HG03521 (cell line): ENCODE results near the gene TMEM178B.
"Not testable (repeated sequence)": the region's sequence is repeated elsewhere in the genome, so short reads cannot be mapped to it uniquely, and the experiment has no call there.

Source experiments
- ATAC-seq: cut with Tn5 transposase; IDR thresholded peaks from one replicate; pipeline ENCODE4 v1.9.1; 2021; ENCODE audit warnings: mild to moderate bottlenecking, moderate library complexity; ENCODE audit not compliant: unreplicated experiment

Gene TMEM178B

GRCh38 chr7:141370650-141371049 is 296.8 kb downstream of the TMEM178B start:
- ATAC-seq, result no peak

DNA sequence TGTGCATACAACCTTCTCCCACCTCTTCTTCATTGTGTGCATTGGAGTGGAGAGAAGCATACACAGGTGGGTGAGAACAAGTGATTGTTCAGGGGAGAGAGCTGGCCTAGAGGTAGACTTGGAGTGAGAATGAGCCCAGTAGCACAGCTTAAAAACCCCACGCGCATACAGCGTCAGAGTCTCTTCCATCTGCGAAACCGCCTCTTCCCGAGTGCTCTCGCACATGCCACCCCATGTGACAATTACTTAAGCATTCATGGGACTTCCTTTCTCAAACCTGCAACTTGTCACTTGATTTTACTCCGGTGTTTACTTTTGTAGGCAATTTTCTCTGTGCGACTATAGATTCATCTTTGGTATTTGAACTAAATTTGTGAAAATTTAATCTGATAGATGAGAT is 300.6 kb downstream of the TMEM178B start:
- no peak for ATAC-seq

GRCh38 chr7:141375442-141375841 is 301.6 kb downstream of the TMEM178B start:
- ATAC-seq, result no peak

- ATAC-seq, result no peak
Measured at GRCh38 chr7:141377906-141378305, 304.0 kb downstream of the TMEM178B start.

DNA sequence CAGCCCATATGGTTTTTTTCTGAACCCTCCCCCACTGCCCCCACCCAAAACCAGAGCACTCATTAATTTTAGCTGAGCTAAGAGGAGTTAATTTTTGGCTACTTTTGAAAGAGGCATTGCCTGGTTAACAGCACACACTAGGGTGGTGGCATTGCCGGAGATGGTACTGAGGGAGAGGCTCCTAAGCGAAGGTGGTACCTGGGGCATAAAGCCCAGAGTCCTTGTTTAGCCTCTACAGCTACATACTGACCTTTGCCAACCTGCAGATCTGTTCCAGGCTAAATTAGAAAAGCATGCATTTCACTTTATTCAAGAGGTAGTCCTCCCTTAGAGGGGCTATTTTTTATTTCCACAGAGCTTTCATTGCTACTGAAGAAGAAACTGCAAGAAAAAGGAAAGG is 304.5 kb downstream of the TMEM178B start:
- ATAC-seq, result no peak

DNA sequence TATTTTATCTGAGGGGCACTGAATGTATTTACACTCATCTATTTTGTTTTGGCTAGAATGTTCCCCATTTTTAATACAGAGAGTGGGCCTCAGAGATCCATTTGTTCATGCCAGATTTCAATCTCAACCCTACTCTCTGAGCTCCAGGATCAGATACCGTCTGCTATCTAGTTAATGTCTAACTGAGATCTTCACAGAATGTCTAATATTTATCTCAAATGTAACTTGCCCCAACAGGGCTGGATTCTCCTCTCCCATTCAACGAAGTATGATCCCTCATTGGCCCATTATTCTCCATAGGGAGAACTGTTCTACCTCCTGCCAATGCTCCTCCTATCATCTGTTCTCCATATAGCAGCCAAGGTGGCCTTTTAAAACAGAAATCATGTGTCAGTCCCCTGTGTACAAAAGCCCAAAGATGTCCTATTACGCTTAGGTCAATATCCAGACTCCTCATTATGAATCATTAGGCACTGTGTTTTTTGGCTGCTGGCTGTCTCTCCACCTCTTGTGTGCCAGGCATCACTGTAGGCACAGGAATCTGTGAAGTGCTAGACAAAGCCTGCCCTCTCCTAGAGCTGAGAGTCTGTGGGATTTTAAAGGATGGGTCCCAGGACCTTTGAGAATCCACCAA is 308.0 kb downstream of the TMEM178B start:
- no peak for ATAC-seq

DNA sequence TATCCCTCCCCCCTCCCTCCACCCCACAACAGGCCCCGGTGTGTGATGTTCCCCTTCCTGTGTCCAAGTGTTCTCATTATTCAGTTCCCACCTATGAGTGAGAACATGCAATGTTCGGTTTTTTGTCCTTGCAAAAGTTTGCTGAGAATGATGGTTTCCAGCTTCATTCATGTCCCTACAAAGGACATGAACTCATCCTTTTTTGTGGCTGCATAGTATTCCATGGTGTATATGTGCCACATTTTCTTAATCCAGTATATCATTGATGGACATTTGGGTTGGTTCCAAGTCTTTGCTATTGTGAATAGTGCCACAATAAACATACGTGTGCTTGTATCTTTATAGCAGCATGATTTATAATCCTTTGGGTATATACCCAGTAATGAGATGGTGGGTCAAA is 309.5 kb downstream of the TMEM178B start:
- not testable (repeated sequence) for ATAC-seq

DNA sequence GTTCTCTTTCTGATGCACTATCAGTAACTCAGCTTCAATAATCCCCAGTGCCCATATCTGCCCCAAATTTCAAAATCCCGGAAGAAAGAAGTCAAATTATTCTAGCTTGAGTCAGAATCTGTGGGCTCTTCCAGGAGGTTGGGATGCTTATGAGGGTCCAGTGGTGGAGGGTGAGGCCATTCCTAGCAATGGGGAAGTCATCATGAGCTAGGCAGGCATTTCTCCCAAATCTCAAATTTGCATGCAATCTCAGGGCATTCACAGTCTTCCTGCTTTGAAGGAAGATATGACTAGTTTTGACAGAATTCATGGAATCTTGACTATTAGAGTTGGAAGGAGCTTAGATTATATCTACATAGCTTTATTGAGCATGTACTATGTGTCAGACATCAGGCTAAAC is 313.0 kb downstream of the TMEM178B start:
- ATAC-seq, result no peak

DNA sequence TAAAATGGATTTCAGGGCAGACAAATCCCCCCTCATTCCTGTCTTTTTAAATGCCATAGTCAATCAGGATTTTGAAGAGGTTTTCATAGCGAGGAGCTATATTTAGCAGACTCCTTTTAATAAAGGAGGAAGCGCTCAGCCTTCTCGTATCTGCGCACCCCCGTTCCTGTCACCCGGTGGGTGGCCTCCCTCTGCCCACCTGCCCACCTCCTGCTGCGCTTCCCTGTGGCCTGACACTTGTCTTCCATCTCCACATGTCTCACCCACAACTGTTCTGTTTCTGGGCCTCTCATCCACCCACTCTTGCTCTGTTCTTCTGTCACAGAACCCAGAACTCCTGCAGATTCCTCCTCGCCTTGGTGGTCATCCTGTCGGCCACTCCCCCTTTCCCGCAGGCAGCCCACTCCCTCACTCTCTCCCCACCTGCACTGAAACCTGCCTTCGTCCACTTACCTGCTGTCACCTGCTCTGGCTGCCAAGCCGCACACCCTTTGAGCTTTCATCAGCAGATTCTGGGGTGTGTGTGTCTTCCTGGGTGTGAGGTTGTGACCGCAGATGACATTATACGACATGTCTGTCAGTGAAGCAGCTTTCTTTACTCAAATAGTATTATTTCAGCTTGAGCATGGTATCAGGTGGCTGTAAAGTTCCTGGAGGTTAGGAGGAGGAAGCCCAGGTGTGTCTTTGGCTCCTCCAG is 313.8 kb downstream of the TMEM178B start:
- ATAC-seq, result no peak

DNA sequence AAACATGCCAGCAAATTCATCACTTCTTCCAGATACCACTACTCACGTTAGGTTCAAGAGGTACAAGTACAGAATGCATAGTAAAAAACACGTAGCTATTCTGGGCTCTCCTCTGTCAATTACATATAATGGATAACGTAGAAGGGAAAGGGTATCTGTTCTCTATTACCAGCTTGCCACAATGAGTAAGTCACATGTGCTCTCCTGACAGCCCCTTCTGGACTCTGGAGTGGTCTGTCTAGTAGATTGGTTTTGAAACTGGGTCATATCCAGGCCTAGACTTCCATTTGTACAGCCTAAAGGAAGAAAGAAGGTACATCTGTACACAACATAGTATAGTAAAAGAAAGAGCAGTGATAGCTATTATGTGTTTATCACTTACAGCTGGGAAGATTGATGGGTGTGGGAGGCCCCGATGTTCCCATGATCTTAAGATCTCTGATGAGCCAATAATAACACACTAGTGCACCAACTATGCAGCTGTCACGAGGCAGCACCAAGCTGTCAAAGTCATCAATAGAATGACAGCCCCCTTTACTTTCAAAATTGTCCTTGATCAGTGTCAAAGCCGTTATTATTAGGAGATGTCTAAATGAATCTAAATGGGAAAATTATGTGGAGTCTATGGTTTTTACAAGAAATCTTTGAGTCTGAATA is 315.4 kb downstream of the TMEM178B start:
- no peak for ATAC-seq

DNA sequence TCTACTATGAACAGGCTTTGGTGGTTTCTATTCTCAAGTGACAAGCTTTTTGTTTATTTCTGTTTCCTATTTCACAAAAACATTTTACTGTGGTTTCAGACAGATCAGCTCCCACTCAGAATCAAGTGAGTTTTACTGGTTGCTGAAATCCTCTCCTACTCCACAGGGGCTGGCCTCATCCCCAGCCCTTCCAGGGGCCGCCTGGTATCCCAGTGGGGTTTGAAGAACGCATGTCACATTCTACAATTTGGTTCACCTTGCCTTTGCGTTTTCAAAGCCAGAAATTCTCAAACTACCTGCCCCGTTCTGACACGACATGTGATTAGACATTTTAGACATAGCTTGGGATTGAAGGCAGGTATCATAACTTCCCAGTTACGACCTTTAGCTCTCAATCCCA is 316.5 kb downstream of the TMEM178B start:
- no peak for ATAC-seq

DNA sequence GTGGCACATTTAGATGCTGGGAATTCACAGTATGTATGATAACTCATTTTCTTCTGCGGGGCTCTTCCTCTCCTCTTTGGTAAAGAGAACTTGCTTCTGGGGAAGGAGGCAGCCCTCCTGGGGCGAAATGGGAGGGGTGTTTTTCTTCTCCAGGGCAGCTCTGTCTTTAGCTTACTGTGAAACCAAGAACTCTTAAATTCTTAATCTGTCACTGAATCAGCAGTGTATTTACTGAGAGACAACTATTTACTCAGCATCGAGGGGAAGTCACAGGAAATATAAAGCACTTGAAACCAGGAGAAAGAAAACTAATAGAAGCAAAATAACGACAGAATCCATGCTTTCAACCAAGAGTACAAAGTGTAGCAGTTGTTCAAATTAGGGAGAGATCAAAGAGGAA is 319.2 kb downstream of the TMEM178B start:
- ATAC-seq, result no peak

DNA sequence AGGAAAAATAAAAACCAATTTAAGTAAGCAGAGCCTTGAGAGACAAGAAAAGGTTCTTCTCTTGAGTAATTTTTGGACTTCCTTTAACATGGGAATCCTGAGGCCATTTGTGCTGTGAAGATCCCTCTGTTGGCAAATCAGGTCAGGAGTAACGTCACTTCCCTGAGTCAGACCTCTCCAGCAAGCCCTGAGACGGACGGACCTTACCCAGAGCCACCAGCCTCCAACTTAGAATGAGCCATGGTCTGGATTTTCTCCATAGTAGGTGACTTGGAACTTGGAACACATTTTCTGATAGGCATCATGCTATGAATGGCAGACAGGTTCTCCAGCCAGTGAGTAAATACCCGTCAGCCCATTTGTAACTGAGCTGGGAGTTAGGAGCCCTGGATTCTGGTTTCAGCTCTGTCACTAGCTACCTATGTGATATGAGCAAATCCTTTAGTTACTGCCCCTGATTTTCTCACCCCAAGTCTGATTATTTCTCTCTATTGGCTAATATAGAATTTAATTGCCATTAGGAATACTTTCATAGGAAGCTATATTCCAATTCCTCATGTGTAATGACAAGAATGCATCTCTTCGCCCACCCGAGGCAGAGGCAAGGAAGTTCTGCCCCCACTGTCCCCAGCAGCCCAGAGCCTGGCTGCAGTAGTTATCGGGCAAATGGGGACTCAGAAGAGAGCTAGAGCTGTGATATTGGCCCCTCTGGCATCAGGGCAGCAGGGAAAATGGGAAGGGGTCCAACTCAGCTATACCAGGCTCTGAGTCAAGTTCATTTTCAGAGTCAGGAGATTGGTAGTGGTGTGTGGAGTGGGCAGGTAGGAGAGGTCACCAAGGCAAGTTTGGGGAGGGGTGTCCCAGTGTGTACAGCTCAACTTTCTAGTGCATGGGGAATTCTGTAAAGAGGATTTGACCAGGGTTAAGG is 323.6 kb downstream of the TMEM178B start:
- ATAC-seq, result no peak

- no peak for ATAC-seq
Measured at GRCh38 chr7:141400356-141400755, 326.5 kb downstream of the TMEM178B start.

DNA sequence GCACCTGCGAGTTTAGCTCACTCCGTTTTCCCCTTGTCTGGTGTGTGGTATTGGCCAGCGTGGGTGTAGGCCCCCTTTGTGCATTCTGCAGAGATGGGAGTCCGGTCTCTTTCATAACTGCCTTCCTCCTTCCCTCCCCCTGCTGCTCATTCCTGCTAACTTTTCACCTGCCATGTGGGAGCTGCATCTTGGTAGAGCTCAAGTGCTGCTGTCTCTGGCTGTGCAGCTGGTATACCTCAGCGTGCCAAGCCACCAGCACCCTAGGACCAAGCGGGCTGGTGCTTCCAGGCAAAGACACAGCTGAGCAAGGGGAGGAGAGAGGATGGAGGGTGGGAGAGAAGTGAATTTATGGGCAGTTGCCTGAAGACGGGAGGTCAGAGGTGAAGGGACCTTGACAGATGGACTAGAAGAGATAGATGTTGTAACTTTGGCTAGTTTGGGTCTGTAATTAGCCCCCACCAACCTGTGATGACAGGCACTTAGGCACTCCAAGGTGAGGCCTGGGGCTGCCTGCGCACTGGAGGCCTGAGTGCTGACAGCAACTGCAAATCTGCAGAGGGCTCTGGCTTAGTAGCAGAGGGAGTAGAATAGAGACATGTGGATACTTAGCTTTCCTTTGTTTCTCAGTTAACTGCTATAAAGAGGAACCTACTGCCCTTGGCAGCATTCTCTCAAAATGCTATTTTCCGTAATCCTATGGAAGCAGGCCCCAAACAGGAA is 328.6 kb downstream of the TMEM178B start:
- no peak for ATAC-seq

GRCh38 chr7:141403846-141404245 is 330.0 kb downstream of the TMEM178B start:
- ATAC-seq, result not testable (repeated sequence)

DNA sequence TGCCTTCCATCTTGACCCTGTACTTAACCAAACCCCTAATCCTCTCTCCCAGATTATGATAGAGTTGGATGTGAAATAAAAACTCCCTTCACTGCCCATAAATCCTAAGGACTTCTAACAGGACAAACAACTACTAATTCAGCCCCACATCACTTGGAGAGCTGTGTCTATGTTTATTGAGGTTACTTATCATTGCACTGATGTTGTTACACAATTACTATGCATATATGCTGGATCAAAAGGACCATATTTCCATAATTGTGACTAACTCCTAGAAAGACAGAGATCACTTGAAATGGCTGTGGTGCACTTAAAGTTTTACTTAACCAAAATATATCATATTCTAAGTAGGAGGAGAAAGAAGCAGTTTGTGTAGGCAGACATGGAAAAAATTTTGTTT is 332.5 kb downstream of the TMEM178B start:
- no peak for ATAC-seq

DNA sequence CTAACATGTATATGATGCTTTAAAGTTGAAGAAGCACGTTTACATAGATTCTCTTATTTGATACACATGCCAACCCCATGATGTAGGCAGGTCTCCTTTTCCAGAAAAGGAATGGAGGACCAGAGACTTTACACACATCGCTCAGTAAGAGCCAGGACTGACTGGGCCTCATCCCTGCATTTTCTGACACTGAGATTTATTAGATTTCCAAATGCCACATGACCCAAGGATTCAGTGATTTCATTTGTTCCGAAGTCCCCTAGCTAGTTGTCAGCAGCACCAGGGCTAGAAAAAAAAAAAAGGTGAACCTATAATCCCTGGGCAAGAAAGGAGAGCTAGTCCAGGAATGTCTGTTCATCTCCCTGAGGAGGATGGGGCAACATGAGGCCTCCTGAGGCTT is 334.0 kb downstream of the TMEM178B start:
- no peak for ATAC-seq

GRCh38 chr7:141408440-141408839 is 334.6 kb downstream of the TMEM178B start:
- ATAC-seq, result no peak

DNA sequence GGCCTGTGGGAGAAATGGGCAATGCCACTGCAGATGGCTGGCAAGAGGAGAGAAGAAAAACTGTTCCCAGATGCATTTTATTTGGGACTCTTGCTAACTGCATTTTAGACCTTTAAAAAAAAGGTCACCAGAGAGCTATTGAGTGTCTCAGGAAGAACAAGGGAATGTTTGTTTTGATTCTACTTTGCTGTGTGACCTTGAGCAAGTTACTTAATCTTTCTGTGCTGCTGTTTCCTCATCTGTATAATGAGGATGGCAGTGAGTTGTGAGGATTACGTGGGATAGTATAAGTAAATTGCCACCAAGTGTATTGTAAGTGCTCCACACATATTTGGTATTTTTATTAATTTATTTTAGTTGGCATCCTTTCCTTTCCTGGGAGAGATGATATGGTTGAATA is 335.4 kb downstream of the TMEM178B start:
- ATAC-seq, result no peak
